GM18909 (cell line): ENCODE results near the gene KCNJ9.

Experiments
- ATAC-seq: cut with Tn5 transposase; IDR thresholded peaks from one replicate; pipeline ENCODE4 v1.9.1; 2021; ENCODE audit warnings: mild to moderate bottlenecking; ENCODE audit not compliant: unreplicated experiment, poor library complexity

Gene KCNJ9

GRCh38 chr1:160136926-160137200, 55.5 kb downstream of the KCNJ9 start:
- ATAC-seq, result no peak

GRCh38 chr1:160137216-160137862, 56.0 kb downstream of the KCNJ9 start:
- no peak for ATAC-seq

DNA sequence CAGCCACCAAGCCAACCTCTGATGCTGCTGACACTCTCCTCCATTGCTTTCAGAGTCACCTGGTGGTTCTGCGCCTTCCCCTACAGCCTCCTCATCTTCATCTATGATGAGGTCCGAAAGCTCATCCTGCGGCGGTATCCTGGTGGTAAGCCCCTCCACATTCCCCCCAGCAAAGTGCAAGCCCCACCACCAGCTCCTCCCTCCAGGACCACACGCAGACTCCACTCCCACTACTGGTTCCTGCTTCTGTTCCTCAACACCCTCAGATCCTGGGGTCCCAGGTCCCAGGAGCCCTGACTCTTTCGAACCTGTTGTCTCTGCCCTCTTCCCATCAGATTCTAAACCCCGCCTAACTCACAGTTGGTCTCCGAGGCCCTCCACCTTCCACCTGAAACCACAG, 58.5 kb downstream of the KCNJ9 start:
- ATAC-seq, result no peak
